Spleen (tissue), 7 donors: Measurements from ENCODE around the gene GNAI3.

Source experiments
- POLR2A ChIP-seq, 3 donors: fragments of 450-650 bp; IDR thresholded peaks; one replicate each; pipeline ENCODE4 v1.5.1; 2017; ENCODE audit warnings: antibody characterized with exemption in 3 of 3, mild to moderate bottlenecking in 1 of 3
- POLR2AphosphoS5 ChIP-seq, 3 donors: sonication (generic); formaldehyde crosslinking; IDR thresholded peaks; one replicate each; pipeline ENCODE4 v1.5.1; 2017; ENCODE audit warnings: antibody characterized with exemption in 3 of 3
- TF ChIP-seq, protein P1 (sequence below), 11 experiments: fragments of 200-600 bp in 7 of 11; fragments of 450-650 bp in 4 of 11; sonication (generic) in 4 of 11; IDR thresholded peaks in 8 of 11; conservative IDR thresholded peaks in 3 of 11; 1 replicate in 7 of 11; 2 replicates in 4 of 11; pipeline versions ENCODE4 v1.4.0 to v1.8.0; 2016 to 2021; ENCODE audit warnings: antibody characterized with exemption in 11 of 11, inconsistent platforms in 4 of 11, mild to moderate bottlenecking in 1 of 11
- donor health status: DM: no; HTN: no; CAD: no; lungs with moderate emphysema.
- donor health status: DM: no; HTN: no; CAD: no.
- donor health status: DM: no; HTN: no; CAD: no.

DNA sequence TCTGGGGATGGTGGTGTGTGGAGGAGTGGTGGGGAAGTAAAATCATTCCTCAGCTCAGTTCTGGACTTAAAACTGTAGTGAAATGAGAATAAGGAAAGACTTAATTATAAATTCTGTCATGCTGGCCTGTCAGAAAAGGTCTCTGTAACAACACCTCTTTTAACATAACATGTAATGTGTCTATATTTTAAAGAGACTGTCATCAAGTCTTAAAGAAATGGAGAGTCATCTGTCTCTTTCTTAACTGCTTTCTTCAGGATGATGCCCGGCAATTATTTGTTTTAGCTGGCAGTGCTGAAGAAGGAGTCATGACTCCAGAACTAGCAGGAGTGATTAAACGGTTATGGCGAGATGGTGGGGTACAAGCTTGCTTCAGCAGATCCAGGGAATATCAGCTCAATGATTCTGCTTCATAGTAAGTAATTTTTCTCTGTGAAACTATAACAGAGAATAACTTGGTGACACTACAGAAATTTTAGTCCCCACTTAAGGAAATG is 30.6 kb downstream of the GNAI3 start:
- TF ChIP-seq, protein P1, sequence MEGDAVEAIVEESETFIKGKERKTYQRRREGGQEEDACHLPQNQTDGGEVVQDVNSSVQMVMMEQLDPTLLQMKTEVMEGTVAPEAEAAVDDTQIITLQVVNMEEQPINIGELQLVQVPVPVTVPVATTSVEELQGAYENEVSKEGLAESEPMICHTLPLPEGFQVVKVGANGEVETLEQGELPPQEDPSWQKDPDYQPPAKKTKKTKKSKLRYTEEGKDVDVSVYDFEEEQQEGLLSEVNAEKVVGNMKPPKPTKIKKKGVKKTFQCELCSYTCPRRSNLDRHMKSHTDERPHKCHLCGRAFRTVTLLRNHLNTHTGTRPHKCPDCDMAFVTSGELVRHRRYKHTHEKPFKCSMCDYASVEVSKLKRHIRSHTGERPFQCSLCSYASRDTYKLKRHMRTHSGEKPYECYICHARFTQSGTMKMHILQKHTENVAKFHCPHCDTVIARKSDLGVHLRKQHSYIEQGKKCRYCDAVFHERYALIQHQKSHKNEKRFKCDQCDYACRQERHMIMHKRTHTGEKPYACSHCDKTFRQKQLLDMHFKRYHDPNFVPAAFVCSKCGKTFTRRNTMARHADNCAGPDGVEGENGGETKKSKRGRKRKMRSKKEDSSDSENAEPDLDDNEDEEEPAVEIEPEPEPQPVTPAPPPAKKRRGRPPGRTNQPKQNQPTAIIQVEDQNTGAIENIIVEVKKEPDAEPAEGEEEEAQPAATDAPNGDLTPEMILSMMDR (IDR thresholded peaks at IDR 0.05 in 8 of 11, conservative IDR thresholded peaks at IDR 0.05 in 3 of 11), result no peak
- no peak for TF ChIP-seq POLR2AphosphoS5 (IDR thresholded peaks at IDR 0.05)
- TF ChIP-seq POLR2A (IDR thresholded peaks at IDR 0.05), result no peak
